HFF-Myc (cell line): ENCODE data around the gene PA2G4.
"Not testable (repeated sequence)": the region's sequence is repeated elsewhere in the genome, so short reads cannot be mapped to it uniquely, and the experiment has no call there.

Experiments
- DNase-seq: peaks from one replicate; pipeline ENCODE4 v3.0.0-alpha.2; 2011; ENCODE audit warnings: low read depth; ENCODE audit errors: extremely low read depth
- H3K4me3 ChIP-seq: replicated peaks from 2 replicates; pipeline ENCODE4 v1.5.1; 2011; ENCODE audit warnings: low read depth, mild to moderate bottlenecking, control low read depth, low read length
- TF ChIP-seq, protein P1 (sequence below): IDR thresholded peaks from 2 replicates; pipeline ENCODE4 v1.5.1; 2012; ENCODE audit warnings: mild to moderate bottlenecking, low read depth, low read length, control low read depth; ENCODE audit errors: missing control alignments

The PA2G4 gene

DNA sequence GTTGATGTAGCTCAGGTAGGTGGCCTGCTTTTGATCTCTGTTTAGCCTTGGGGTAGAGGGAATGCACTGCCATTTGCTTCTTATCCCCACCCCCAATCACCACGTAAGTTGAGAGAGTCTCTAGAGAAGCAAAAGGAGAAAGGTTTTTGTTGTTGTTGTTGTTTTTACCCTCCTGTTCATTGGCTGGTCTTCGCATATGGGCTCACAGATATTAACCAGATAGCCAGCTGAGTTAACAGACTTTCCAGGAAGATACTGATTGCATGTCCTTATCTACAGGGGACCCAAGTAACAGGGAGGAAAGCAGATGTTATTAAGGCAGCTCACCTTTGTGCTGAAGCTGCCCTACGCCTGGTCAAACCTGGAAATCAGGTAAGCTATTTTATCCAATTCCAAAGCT is 2.9 kb downstream of the PA2G4 start:
- TF ChIP-seq, protein P1, sequence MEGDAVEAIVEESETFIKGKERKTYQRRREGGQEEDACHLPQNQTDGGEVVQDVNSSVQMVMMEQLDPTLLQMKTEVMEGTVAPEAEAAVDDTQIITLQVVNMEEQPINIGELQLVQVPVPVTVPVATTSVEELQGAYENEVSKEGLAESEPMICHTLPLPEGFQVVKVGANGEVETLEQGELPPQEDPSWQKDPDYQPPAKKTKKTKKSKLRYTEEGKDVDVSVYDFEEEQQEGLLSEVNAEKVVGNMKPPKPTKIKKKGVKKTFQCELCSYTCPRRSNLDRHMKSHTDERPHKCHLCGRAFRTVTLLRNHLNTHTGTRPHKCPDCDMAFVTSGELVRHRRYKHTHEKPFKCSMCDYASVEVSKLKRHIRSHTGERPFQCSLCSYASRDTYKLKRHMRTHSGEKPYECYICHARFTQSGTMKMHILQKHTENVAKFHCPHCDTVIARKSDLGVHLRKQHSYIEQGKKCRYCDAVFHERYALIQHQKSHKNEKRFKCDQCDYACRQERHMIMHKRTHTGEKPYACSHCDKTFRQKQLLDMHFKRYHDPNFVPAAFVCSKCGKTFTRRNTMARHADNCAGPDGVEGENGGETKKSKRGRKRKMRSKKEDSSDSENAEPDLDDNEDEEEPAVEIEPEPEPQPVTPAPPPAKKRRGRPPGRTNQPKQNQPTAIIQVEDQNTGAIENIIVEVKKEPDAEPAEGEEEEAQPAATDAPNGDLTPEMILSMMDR, result no peak
- H3K4me3 ChIP-seq, result peak overlapping the region; percentile 91; the same call in 1 of the 2 replicates
- no peak for DNase-seq

DNA sequence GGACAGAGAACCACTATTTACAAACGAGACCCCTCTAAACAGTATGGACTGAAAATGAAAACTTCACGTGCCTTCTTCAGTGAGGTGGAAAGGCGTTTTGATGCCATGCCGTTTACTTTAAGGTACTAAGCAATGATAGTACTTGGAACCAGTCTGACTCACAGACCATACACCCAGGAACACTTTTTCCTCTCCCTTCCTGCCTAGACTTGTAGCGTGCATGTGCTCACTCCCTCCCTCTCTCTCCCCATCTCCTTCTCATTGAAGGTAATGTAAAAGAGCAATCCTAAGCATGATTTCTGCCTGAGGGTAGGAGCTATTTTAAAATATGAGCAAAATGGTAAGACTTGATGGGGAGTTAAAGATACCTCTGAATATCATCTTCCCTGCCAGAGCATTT is 6.2 kb downstream of the PA2G4 start:
- no peak overlapping the region for H3K4me3 ChIP-seq
- TF ChIP-seq, protein P1, result no peak
- DNase-seq, result no peak

DNA sequence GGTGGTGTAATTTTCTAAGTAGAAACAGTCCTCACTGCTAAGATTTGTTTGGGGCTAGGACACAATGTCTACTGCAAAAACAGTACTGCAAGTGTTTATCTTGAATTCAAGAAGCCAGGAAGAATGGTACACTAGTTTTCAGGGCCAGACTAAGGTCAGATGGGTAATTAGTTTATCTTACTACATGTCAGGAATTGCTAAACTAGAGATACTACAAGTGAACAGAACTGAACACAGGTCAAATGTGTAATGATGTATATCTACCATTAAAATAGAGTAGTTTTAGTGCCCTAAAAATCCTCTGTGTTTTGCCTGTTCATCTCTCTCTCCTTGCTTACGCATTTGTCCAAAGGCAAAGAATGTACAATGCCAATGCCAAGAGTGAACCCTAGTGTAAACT is 9.7 kb downstream of the PA2G4 start:
- no peak for DNase-seq
- no peak overlapping the region for H3K4me3 ChIP-seq
- TF ChIP-seq, protein P1, result no peak

DNA sequence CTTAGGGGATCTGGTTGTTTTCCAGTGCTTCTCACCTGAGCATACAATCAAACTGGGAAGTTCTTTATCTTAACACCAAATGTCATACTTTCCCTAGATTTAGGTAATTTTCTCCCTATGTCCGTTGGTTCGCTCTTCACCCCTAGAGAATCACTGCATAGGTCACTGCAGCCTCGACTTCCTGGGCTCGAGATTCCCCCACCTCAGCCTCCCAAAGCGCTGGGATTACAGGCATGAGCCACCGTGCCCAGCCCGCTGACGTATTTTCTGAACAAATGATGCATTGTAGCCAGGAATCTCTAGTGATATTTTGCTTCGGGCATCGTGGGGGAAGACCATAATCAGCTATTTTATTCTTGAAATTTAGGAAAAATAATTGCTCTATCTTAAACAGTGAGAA is 11.0 kb downstream of the PA2G4 start:
- peak overlapping the region; percentile 83 for H3K4me3 ChIP-seq
- TF ChIP-seq, protein P1, result no peak
- DNase-seq, result no peak

DNA sequence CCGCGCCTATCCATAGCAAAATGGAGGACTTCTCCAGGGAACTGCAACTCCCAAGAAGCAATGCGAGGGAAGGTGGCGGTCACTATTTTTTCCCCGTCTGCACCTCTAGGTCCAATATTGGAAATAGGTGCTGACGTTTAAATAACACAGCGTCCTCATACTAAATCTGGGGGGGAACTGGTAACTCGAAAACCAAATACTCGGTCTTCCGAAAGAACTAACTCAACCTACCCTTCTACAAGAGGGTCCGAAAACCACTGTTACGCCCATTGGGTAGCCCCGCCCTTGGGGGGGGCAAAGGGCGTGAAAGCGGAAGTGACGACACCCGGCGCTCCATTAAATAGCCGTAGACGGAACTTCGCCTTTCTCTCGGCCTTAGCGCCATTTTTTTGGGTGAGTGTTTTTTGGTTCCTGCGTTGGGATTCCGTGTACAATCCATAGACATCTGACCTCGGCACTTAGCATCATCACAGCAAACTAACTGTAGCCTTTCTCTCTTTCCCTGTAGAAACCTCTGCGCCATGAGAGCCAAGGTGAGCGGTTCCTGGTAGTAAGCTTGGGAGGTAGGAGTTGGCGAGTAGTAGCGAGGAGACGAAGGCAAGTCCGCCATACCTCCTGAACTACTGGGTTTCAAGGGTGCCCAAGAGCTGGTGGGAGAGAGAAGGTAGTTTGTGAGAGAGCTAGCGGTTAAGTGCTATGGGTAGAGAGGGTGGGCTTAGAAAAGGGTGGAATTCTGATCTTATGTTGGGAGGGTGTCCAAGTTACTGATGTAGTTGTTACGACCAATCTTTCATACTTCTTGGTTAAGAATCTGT is 12.1 kb downstream of the PA2G4 start, which contains the start of gene RPL41:
TSS of gene RPL41 (plus strand) at position 367 of the 815 bp plus-strand sequence.
- peak; percentile 86 for DNase-seq
- peak within 1 kb of the TSS; percentile 83 for H3K4me3 ChIP-seq
- TF ChIP-seq, protein P1, result no peak

DNA sequence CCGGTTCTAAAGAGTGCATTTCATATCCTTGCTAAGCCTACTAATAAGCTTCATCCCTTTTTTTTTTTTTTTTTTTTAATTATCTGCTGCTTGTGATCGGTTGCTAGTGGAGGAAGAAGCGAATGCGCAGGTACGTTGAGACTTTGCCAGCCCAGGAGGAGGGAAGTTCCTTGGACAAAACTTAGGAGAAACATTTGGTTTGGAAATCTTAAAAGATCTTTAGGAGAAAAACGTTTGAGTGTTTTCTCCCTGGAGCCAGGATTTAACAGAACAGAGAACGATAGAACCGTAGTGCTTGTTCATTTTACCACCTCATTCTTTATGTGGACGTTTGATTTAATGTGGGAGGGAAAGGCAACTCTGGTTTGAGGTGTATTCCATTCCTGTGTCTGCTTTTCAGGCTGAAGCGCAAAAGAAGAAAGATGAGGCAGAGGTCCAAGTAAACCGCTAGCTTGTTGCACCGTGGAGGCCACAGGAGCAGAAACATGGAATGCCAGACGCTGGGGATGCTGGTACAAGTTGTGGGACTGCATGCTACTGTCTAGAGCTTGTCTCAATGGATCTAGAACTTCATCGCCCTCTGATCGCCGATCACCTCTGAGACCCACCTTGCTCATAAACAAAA is 12.8 kb downstream of the PA2G4 start:
- peak overlapping the region; percentile 83 for H3K4me3 ChIP-seq
- DNase-seq, result not testable (repeated sequence)
